Suprapubic skin (tissue), 4 donors: ENCODE measurements around the gene MSMO1. TPM values are rescaled to one million over a fixed set of nuclear protein-coding genes. Genes with fewer than 3 reads are reported as not detected.
A peak's percentile ranks its signal among the peaks of the same experiment; 100 is the strongest.
"Not testable (repeated sequence)": the region's sequence is repeated elsewhere in the genome, so short reads cannot be mapped to it uniquely, and the experiment has no call there.

Experiments used
- DNase-seq, 2 donors: peaks; one replicate each; pipeline ENCODE4 v3.0.0-alpha.2; 2019; ENCODE audit warnings: low spot score in 2 of 2
- H3K27ac ChIP-seq: fragments of 200-600 bp; sonication (generic); one replicate; pipeline ENCODE4 v1.5.1; 2019
- H3K27me3 ChIP-seq: fragments of 200-600 bp; sonication (generic); one replicate; pipeline ENCODE4 v1.5.1; 2019
- H3K36me3 ChIP-seq: fragments of 200-600 bp; sonication (generic); one replicate; pipeline ENCODE4 v1.5.1; 2019
- H3K4me1 ChIP-seq: fragments of 200-600 bp; sonication (generic); one replicate; pipeline ENCODE4 v1.5.1; 2019
- H3K4me3 ChIP-seq: fragments of 200-600 bp; sonication (generic); one replicate; pipeline ENCODE4 v1.5.1; 2019; ENCODE audit warnings: mild to moderate bottlenecking
- H3K9me3 ChIP-seq: fragments of 200-600 bp; sonication (generic); one replicate; pipeline ENCODE4 v1.5.1; 2019
- EP300 ChIP-seq: sonication (generic); formaldehyde crosslinking; IDR thresholded peaks from one replicate; pipeline ENCODE4 v1.6.1; 2017; ENCODE audit warnings: antibody characterized with exemption
- POLR2A ChIP-seq, 2 donors: fragments of 450-650 bp; IDR thresholded peaks; one replicate each; pipeline ENCODE4 v1.6.1; 2017; ENCODE audit warnings: antibody characterized with exemption in 2 of 2, mild to moderate bottlenecking in 2 of 2, moderate library complexity in 2 of 2
- POLR2AphosphoS5 ChIP-seq, 3 donors: sonication (generic); formaldehyde crosslinking; IDR thresholded peaks; one replicate each; pipeline ENCODE4 v1.6.1; 2017; ENCODE audit warnings: antibody characterized with exemption in 3 of 3
- WGBS: methylation state at CpG from one replicate; pipeline ENCODE4 v1.1.5; 2018; 5-methylcytosine and 5-hydroxymethylcytosine counted together
- total RNA-seq, 4 donors: library from RNA; depleted of rRNA; stranded (reverse); fragments of >200 nt; gene quantifications; one replicate each; pipeline ENCODE4 v1.1.0, GENCODE V29; 2016
- TF ChIP-seq, protein P1 (sequence below), 2 donors: fragments of 200-600 bp in 1 of 2; fragments of 450-650 bp in 1 of 2; sonication (generic) in 1 of 2; IDR thresholded peaks; one replicate each; pipeline ENCODE4 v1.5.1; 2016 to 2019; ENCODE audit warnings: antibody characterized with exemption in 2 of 2, mild to moderate bottlenecking in 1 of 2, moderate library complexity in 1 of 2

Gene MSMO1
- total RNA-seq = 100 to 1,000 TPM in 3 of 4 donors, 10 to 100 TPM in 1; 48.8 to 173 (median 133) TPM

DNA sequence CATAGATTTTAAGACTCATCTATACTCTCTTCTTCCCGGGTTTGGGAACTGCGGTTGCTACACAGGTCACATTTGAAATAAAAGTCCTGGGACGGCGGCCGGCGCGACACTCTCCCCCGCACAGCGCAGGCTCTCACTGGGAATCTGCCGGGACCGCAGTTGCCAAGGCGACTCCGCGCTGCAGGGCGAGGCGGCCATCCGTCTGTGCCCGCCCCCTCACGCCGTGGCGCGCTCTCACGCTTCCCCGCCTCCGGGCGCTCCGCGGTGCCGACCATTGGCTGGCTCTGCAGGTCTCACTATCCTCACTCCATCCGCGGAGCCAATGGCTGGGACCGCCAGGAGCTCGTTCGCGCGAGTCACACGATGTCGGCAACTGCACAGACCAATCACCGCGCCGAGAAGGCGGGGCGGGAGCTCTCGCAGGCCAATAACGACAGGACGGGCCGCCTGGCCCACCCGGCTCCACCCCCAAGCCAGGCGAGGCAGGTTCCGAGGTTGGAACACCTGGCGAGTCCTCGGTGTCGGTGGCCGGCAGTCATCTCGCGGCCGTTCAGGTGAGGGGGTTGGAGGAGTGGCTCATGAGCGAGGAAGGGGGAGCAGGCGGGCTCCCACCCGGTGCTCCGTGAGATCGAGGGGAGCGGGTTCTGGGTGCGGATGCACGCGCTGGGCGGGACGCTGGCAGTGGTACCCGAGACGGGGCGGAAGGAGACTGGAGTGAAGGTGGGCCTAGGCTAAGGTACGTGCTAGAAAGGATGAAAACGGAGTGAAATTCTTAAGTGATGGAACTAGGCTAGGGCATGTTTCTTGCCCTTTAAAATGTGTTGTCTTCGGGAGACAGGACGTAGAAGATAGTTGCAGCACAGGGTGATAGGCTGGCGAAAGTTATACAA lies at the start of gene MSMO1:
TSS of gene MSMO1 (plus strand) at position 459 of the 890 bp plus-strand sequence. CDS start 5,702 bp downstream, outside the sequence.
- Histone ChIP-seq H3K4me1 (peaks cover 27% of the 10 kb centered on the region), H3K27ac (peak within 1 kb of the TSS; percentile 81), H3K4me3 (peak within 1 kb of the TSS; percentile 67), H3K9me3 (no peaks in the 10 kb centered on the region), H3K36me3 (no peaks in the 10 kb centered on the region), H3K27me3 (no peaks in the 10 kb centered on the region)
- TF ChIP-seq POLR2A (IDR thresholded peaks at IDR 0.05) (peak in 1 of 2 donors; percentile 25), POLR2AphosphoS5 (IDR thresholded peaks at IDR 0.05) (peak; percentile 2 to 74 (median 54))
- TF ChIP-seq, protein P1, sequence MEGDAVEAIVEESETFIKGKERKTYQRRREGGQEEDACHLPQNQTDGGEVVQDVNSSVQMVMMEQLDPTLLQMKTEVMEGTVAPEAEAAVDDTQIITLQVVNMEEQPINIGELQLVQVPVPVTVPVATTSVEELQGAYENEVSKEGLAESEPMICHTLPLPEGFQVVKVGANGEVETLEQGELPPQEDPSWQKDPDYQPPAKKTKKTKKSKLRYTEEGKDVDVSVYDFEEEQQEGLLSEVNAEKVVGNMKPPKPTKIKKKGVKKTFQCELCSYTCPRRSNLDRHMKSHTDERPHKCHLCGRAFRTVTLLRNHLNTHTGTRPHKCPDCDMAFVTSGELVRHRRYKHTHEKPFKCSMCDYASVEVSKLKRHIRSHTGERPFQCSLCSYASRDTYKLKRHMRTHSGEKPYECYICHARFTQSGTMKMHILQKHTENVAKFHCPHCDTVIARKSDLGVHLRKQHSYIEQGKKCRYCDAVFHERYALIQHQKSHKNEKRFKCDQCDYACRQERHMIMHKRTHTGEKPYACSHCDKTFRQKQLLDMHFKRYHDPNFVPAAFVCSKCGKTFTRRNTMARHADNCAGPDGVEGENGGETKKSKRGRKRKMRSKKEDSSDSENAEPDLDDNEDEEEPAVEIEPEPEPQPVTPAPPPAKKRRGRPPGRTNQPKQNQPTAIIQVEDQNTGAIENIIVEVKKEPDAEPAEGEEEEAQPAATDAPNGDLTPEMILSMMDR (IDR thresholded peaks at IDR 0.05) = no peak
- DNase-seq = peak; percentile 99
- under 1% methylated on average over 43 of the region's 76 CpGs for WGBS

DNA sequence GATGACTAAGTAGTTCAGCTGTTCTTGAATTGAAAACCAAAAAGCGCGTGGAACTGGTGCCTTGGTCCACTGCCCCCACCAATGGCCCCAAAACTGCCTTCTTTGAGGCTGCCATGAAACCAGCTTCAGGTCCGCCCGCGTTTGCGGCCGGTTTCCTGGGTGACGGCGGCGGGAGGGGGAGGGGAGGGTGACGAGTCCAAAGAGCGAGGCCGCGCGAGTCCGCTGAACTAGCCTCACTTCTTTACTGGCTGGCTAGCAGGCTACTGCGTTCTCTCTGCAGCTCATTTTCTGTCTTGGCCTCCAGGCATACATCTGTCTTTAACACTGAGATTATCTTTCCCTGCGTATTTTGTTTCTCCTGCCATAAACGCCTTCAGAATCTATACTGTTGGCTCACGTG lies 47.9 kb upstream of the MSMO1 start:
- not testable (repeated sequence) for H3K4me3 ChIP-seq, H3K27me3 ChIP-seq, H3K27ac ChIP-seq, DNase-seq, H3K36me3 ChIP-seq, H3K4me1 ChIP-seq, H3K9me3 ChIP-seq
- 96% methylated on average over 20 of the region's 20 CpGs for WGBS

DNA sequence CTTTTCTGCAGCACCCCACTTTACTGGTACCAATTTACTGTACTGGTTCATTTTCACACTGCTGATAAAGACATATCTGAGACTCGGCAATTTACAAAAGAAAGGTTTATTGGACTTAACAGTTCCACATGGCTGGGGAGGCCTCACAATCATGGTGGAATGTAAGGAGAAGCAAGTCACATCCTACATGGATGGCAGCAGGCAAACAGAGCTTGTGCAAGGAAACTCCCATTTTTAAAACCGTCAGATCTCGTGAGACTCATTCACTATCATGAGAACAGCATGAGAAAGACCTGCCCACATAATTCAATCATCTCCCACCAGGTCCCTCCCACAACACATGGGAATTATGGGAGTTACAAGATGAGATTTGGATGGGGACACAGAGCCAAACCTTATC lies 42.8 kb upstream of the MSMO1 start:
- not testable (repeated sequence) for H3K36me3 ChIP-seq, DNase-seq, H3K27ac ChIP-seq, H3K9me3 ChIP-seq, H3K4me3 ChIP-seq, H3K27me3 ChIP-seq, H3K4me1 ChIP-seq
- 100% methylated on average over 3 of the region's 3 CpGs for WGBS

DNA sequence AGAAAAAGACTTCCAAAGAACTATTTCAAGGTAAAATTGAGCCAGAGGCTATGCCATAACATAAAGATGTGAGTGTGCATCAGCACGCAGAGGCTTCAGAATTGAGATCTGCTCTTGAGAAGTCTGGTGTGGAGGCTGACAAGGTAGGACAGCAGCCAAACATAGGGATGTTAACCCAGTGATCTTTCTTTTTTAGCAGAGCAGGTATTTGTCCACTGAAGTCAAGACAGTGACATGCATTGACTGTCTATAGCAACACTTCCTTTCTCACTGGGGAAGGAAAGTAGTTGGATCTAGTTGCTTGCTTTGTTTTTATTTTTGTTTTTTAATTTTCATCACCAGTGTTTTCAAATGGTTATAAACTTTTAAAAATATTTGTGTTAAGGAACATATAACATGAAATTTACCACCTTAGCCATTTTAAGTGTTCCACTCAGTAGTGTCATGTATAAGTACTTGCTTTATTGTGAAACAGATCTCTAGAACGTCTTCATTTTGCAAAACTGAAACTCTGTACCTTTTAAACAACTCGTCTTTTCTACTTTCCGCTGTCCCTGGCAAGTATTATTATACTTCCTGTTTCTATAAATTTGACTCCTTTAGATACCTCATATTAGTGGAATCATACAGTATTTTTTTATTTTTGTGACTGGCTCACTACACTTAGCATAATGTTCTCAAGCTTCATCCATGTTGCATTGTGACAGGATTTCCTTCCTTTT lies 40.7 kb upstream of the MSMO1 start:
- 78% methylated on average over 4 of the region's 4 CpGs for WGBS
- not testable (repeated sequence) for H3K36me3 ChIP-seq, H3K4me1 ChIP-seq, DNase-seq, H3K4me3 ChIP-seq, H3K27me3 ChIP-seq, H3K27ac ChIP-seq, H3K9me3 ChIP-seq

DNA sequence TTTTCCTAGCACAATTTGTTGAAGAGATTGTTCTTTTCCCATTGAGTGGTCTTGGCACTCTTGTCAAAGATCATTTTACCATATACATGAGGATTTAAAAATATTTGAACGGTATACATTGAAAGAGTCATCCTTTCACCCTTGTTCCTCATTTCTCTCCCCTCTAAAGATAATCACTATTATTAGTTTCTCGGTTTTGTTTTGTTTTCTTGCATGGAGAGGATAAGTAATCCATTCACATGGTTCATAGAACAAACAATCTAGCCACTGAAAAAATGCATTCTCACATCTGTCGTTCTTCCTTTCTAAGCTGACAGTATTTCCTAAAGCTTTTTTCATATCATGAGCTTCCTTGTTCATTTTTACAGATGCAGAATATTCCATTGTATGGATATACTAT lies 39.2 kb upstream of the MSMO1 start:
- Histone ChIP-seq H3K36me3 (peaks cover 6% of the 10 kb centered on the region), H3K9me3 (no peaks in the 10 kb centered on the region), H3K27me3 (no peaks in the 10 kb centered on the region), H3K4me1 (no peaks in the 10 kb centered on the region), H3K27ac (no peak overlapping the region), H3K4me3 (no peak overlapping the region)
- WGBS = 70% methylated on average over 3 of the region's 3 CpGs
- TF ChIP-seq, protein P1 (IDR thresholded peaks at IDR 0.05) = no peak
- no peak for TF ChIP-seq POLR2AphosphoS5 (IDR thresholded peaks at IDR 0.05)
- no peak for TF ChIP-seq EP300
- TF ChIP-seq POLR2A (IDR thresholded peaks at IDR 0.05) = no peak
- DNase-seq = no peak

DNA sequence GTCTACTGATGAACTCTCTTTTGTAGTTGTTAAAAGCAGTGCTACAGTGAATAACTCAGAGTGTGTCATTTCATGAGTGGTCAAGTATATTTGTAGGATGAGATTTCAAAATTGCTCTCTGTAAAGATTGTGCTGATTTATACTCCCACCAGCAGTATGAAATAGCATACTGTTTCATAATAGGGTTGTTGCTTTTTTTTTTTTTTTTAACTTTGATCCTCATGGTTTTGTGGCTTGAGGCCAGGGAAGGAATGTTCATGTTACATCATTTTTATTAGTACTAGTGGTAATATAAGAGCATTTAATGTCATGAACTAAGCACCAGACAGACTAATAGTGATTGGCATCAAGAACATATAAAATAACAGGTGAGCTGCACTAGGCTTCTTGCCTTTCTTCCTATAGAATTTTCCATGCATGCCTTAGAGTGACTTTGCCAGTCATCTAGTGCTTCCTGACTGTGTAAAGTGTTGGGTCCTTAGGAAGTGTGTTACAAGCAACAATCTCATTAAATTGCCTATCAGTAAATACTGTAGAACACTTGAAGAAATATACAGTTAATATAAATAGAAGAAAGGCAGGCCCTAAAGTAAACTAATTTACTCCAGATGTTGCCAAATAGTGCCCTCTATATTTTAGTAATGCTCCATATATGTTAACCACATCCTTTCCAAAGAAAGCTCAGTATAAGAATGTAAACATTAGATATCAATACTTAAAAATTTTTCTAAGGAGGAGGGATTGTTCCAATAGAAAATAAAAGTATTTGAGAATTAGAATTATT lies 38.6 kb upstream of the MSMO1 start:
- Histone ChIP-seq H3K27me3 (no peaks in the 10 kb centered on the region), H3K36me3 (peaks cover 5% of the 10 kb centered on the region), H3K4me1 (peaks cover under 1% of the 10 kb centered on the region), H3K27ac (no peak overlapping the region), H3K4me3 (no peak overlapping the region), H3K9me3 (no peaks in the 10 kb centered on the region)
- TF ChIP-seq POLR2A (IDR thresholded peaks at IDR 0.05) (no peak), EP300 (no peak), POLR2AphosphoS5 (IDR thresholded peaks at IDR 0.05) (no peak)
- TF ChIP-seq, protein P1 (IDR thresholded peaks at IDR 0.05) = no peak
- DNase-seq = no peak
